H9 (cell line): Measurements from ENCODE around the gene ABCA7. TPM values are rescaled to one million over a fixed set of nuclear protein-coding genes. Genes with fewer than 3 reads are reported as not detected.

ENCODE experiments used
- DNase-seq: peaks from one replicate; pipeline ENCODE4 v3.0.0-alpha.2; 2017
- H2AFZ ChIP-seq: one replicate; pipeline ENCODE4 v1.6.1; 2013; ENCODE audit warnings: mild to moderate bottlenecking, low read length, control low read depth, moderate library complexity
- H2AK5ac ChIP-seq: 2 replicates; pipeline ENCODE4 v1.6.1; 2013; ENCODE audit warnings: low read length, control low read depth, mixed read lengths; ENCODE audit not compliant: insufficient read length
- H2BK120ac ChIP-seq: one replicate; pipeline ENCODE4 v1.6.1; 2013; ENCODE audit warnings: low read depth, mild to moderate bottlenecking, low read length, control low read depth, inconsistent platforms; ENCODE audit not compliant: poor library complexity, severe bottlenecking
- H2BK12ac ChIP-seq: 2 replicates; pipeline ENCODE4 v1.6.1; 2013; ENCODE audit warnings: low read length, control low read depth, mixed read lengths, low read depth; ENCODE audit not compliant: insufficient read length
- H2BK15ac ChIP-seq: 2 replicates; pipeline ENCODE4 v1.6.1; 2013; ENCODE audit warnings: low read depth, low read length, control low read depth
- H2BK20ac ChIP-seq: one replicate; pipeline ENCODE4 v1.6.1; 2013; ENCODE audit warnings: low read depth, mild to moderate bottlenecking, low read length, control low read depth, inconsistent platforms; ENCODE audit not compliant: poor library complexity, severe bottlenecking
- H2BK5ac ChIP-seq: 2 replicates; pipeline ENCODE4 v1.6.1; 2013; ENCODE audit warnings: low read length, control low read depth, mixed read lengths; ENCODE audit not compliant: insufficient read length
- H3K14ac ChIP-seq: 2 replicates; pipeline ENCODE4 v1.6.1; 2013; ENCODE audit warnings: low read length, control low read depth; ENCODE audit not compliant: insufficient read depth
- H3K18ac ChIP-seq: 2 replicates; pipeline ENCODE4 v1.6.1; 2013; ENCODE audit warnings: low read depth, mild to moderate bottlenecking, mixed read lengths, low read length, control low read depth; ENCODE audit not compliant: insufficient read length
- H3K23ac ChIP-seq: 2 replicates; pipeline ENCODE4 v1.6.1; 2013; ENCODE audit warnings: low read length, control low read depth, mixed read lengths, low read depth; ENCODE audit not compliant: insufficient read length
- H3K23me2 ChIP-seq: 2 replicates; pipeline ENCODE4 v1.6.1; 2013; ENCODE audit warnings: low read depth, mild to moderate bottlenecking, mixed read lengths, low read length, control low read depth; ENCODE audit not compliant: insufficient read length, poor library complexity, severe bottlenecking
- H3K27ac ChIP-seq: 2 replicates; pipeline ENCODE4 v1.5.1; 2013; ENCODE audit warnings: low read length, control low read depth, mixed read lengths, low read depth; ENCODE audit not compliant: insufficient read length
- H3K27me3 ChIP-seq: 2 replicates; pipeline ENCODE4 v1.6.1; 2013; ENCODE audit warnings: low read length, control low read depth, inconsistent platforms; ENCODE audit not compliant: insufficient read depth
- H3K4ac ChIP-seq: 2 replicates; pipeline ENCODE4 v1.6.1; 2013; ENCODE audit warnings: low read depth, mild to moderate bottlenecking, control low read depth, inconsistent platforms, low read length, moderate library complexity
- H3K4me1 ChIP-seq: 2 replicates; pipeline ENCODE4 v1.6.1; 2013; ENCODE audit warnings: low read length, control low read depth, inconsistent platforms; ENCODE audit not compliant: insufficient read depth
- H3K4me2 ChIP-seq: 2 replicates; pipeline ENCODE4 v1.6.1; 2013; ENCODE audit warnings: low read length, control low read depth, mixed read lengths; ENCODE audit not compliant: insufficient read length, insufficient read depth
- H3K56ac ChIP-seq: 2 replicates; pipeline ENCODE4 v1.6.1; 2013; ENCODE audit warnings: low read depth, mild to moderate bottlenecking, mixed read lengths, low read length, control low read depth; ENCODE audit not compliant: insufficient read length
- H3K79me1 ChIP-seq: 2 replicates; pipeline ENCODE4 v1.6.1; 2013; ENCODE audit warnings: low read depth, mild to moderate bottlenecking, moderate library complexity, low read length, control low read depth, inconsistent platforms; ENCODE audit not compliant: insufficient read depth, poor library complexity, severe bottlenecking
- H3K79me2 ChIP-seq: 2 replicates; pipeline ENCODE4 v1.6.1; 2013; ENCODE audit warnings: low read length, control low read depth, inconsistent platforms; ENCODE audit not compliant: insufficient read depth
- H3K9ac ChIP-seq: 2 replicates; pipeline ENCODE4 v1.6.1; 2013; ENCODE audit warnings: low read length, control low read depth, mixed read lengths; ENCODE audit not compliant: insufficient read length; ENCODE audit errors: extremely low read depth
- H3K9me3 ChIP-seq: one replicate; pipeline ENCODE4 v1.6.1; 2013; ENCODE audit warnings: low read depth, low read length, inconsistent platforms; ENCODE audit not compliant: control insufficient read depth
- H3T11ph ChIP-seq: one replicate; pipeline ENCODE4 v1.6.1; 2013; ENCODE audit warnings: mild to moderate bottlenecking, low read length, control low read depth, inconsistent platforms
- H4K20me1 ChIP-seq: one replicate; pipeline ENCODE4 v1.6.1; 2013; ENCODE audit not compliant: control insufficient read depth, insufficient read length, insufficient read depth
- H4K5ac ChIP-seq: 2 replicates; pipeline ENCODE4 v1.6.1; 2013; ENCODE audit warnings: low read depth, mild to moderate bottlenecking, mixed read lengths, low read length, control low read depth; ENCODE audit not compliant: insufficient read length
- H4K8ac ChIP-seq: replicated peaks from 2 replicates; pipeline ENCODE4 v1.6.1; 2013; ENCODE audit warnings: low read length, control low read depth, mixed read lengths, low read depth; ENCODE audit not compliant: insufficient read length
- H4K91ac ChIP-seq: 2 replicates; pipeline ENCODE4 v1.6.1; 2013; ENCODE audit warnings: low read depth, mild to moderate bottlenecking, moderate library complexity, mixed read lengths, low read length, control low read depth; ENCODE audit not compliant: insufficient read length
- H3K27ac Mint-ChIP-seq, 3 experiments: 2 replicates in 2 of 3; 3 replicates in 1 of 3; pipeline ENCODE4 v1.8.0; 2020 to 2021; ENCODE audit warnings: mixed read lengths in 3 of 3, mild to moderate bottlenecking in 1 of 3, moderate library complexity in 1 of 3
- H3K27me3 Mint-ChIP-seq: 2 replicates; pipeline ENCODE4 v1.8.0; 2021; ENCODE audit warnings: low read depth, mild to moderate bottlenecking, moderate library complexity, mixed read lengths
- H3K36me3 Mint-ChIP-seq, 3 experiments: 2 replicates in 2 of 3; 3 replicates in 1 of 3; pipeline ENCODE4 v1.8.0; 2020 to 2021; ENCODE audit warnings: low read depth in 3 of 3, mixed read lengths in 3 of 3; ENCODE audit not compliant: insufficient read depth in 1 of 3
- H3K4me1 Mint-ChIP-seq, 2 experiments: 2 replicates each; pipeline ENCODE4 v1.8.0; 2020; ENCODE audit warnings: mixed read lengths in 2 of 2
- H3K4me3 Mint-ChIP-seq, 2 experiments: 2 replicates in 1 of 2; 3 replicates in 1 of 2; pipeline ENCODE4 v1.8.0; 2020 to 2021; ENCODE audit warnings: mild to moderate bottlenecking in 2 of 2, mixed read lengths in 2 of 2, moderate library complexity in 1 of 2
- H3K9me3 Mint-ChIP-seq, 2 experiments: 2 replicates in 1 of 2; 3 replicates in 1 of 2; pipeline ENCODE4 v1.8.0; 2020; ENCODE audit warnings: mild to moderate bottlenecking in 2 of 2, mixed read lengths in 2 of 2, moderate library complexity in 1 of 2
- CTCF ChIP-seq: fragments of 200-600 bp; sonication (generic); conservative IDR thresholded peaks from 3 replicates; pipeline ENCODE4 v1.8.0; 2021; ENCODE audit warnings: antibody characterized with exemption, mild to moderate bottlenecking
- WGBS: extraction: QIAGEN DNeasy Blood & Tissue Kit; methylation state at CpG from one replicate; pipeline ENCODE4 v1.1.7; 2013; ENCODE audit warnings: missing lambda C conversion rate, low lambda C conversion rate, mixed read lengths; ENCODE audit not compliant: insufficient read length; ENCODE audit errors: extremely low coverage; 5-methylcytosine and 5-hydroxymethylcytosine counted together
- total RNA-seq: library from RNA; stranded (reverse); gene quantifications from 2 replicates; pipeline ENCODE4 v1.2.1, GENCODE V29; 2021

The ABCA7 gene
- total RNA-seq, 1 experiment from 2014 or later: 34.6 TPM

- no peak for TF ChIP-seq CTCF
- WGBS: no CpG with 5 or more reads among the region's 33 CpGs
- H4K91ac ChIP-seq: no peak overlapping the region
- H3T11ph ChIP-seq: no peak overlapping the region
- no peak overlapping the region for H3K27ac ChIP-seq
- H3K9me3 ChIP-seq: no peaks in the 10 kb centered on the region
- no peak overlapping the region for H3K4me2 ChIP-seq
- no peak overlapping the region for H2BK120ac ChIP-seq
- H2AK5ac ChIP-seq: no peak overlapping the region
- Mint-ChIP-seq H3K27ac (no peak overlapping the region; a peak in 1 of 7 replicates), H3K36me3 (peaks cover 0 to 12% (median 0%) of the 10 kb centered on the region in 3 experiments; a peak in 1 of 7 replicates), H3K27me3 (no peaks in the 10 kb centered on the region), H3K4me3 (no peak overlapping the region), H3K9me3 (no peaks in the 10 kb centered on the region), H3K4me1 (peaks cover 1 to 12% of the 10 kb centered on the region in 2 experiments; a peak in 3 of 4 replicates)
- H4K20me1 ChIP-seq: no peaks in the 10 kb centered on the region
- no peak overlapping the region for H2BK20ac ChIP-seq
- H2BK12ac ChIP-seq: no peak overlapping the region
- no peak overlapping the region for H3K23ac ChIP-seq
- H3K23me2 ChIP-seq: no peaks in the 10 kb centered on the region
- H3K18ac ChIP-seq: no peak overlapping the region
- no peak overlapping the region for H2BK15ac ChIP-seq
- H3K56ac ChIP-seq: no peak overlapping the region
- no peaks in the 10 kb centered on the region for H3K79me1 ChIP-seq
- no peak overlapping the region for H3K4ac ChIP-seq
- no peak overlapping the region for H3K9ac ChIP-seq
- H3K27me3 ChIP-seq: no peaks in the 10 kb centered on the region
- no peak overlapping the region for H2AFZ ChIP-seq
- no peak overlapping the region for H4K8ac ChIP-seq
- H3K14ac ChIP-seq: no peak overlapping the region
- DNase-seq: peak; percentile 36
- no peak overlapping the region for H4K5ac ChIP-seq
- no peaks in the 10 kb centered on the region for H3K79me2 ChIP-seq
- no peak overlapping the region for H2BK5ac ChIP-seq
- no peaks in the 10 kb centered on the region; the same call in 1 of the 2 replicates for H3K4me1 ChIP-seq
Observed at GRCh38 chr19:1046117-1046626, 6.3 kb downstream of the ABCA7 start.
